ENCODE measurements around the gene AGT.

AGT gene

GRCh38 chr1:230713915-230714764 lies at the start of gene AGT:
AGT (minus strand) TSS chr1:230714122; CDS start chr1:230710823, 3,299 bp downstream.
- no peak for DNase-seq

GRCh38 chr1:230761443-230762167 lies 47.7 kb upstream of the AGT start:
- no peak for DNase-seq

GRCh38 chr1:230760360-230760827 lies 46.5 kb upstream of the AGT start:
- no peak for DNase-seq

GRCh38 chr1:230759369-230760065 lies 45.6 kb upstream of the AGT start:
- DNase-seq = no peak

- no peak for DNase-seq
Measured at GRCh38 chr1:230758709-230759368, 44.9 kb upstream of the AGT start.

GRCh38 chr1:230757856-230758708 lies 44.2 kb upstream of the AGT start:
- no peak for DNase-seq

GRCh38 chr1:230754796-230755195 lies 40.9 kb upstream of the AGT start:
- no peak for DNase-seq

GRCh38 chr1:230753586-230754251 lies 39.8 kb upstream of the AGT start:
- DNase-seq = no peak

GRCh38 chr1:230753191-230753585 lies 39.3 kb upstream of the AGT start:
- no peak for DNase-seq

- DNase-seq = no peak
Measured at GRCh38 chr1:230752407-230752806, 38.5 kb upstream of the AGT start.

GRCh38 chr1:230750986-230751625 lies 37.2 kb upstream of the AGT start:
- DNase-seq = no peak

- no peak for DNase-seq
Measured at GRCh38 chr1:230750576-230750975, 36.7 kb upstream of the AGT start.

- DNase-seq = no peak
Measured at GRCh38 chr1:230749635-230750034, 35.7 kb upstream of the AGT start.

GRCh38 chr1:230749150-230749549 lies 35.2 kb upstream of the AGT start:
- no peak for DNase-seq

GRCh38 chr1:230747890-230748800 lies 34.2 kb upstream of the AGT start:
- no peak for DNase-seq

GRCh38 chr1:230747127-230747730 lies 33.3 kb upstream of the AGT start, which contains the start of gene CAPN9:
CAPN9 (plus strand) TSS chr1:230747388; CDS start chr1:230747497, 109 bp downstream.
- no peak for DNase-seq

GRCh38 chr1:230746617-230747016 lies 32.7 kb upstream of the AGT start:
- DNase-seq = no peak

- DNase-seq = no peak
Measured at GRCh38 chr1:230745071-230745470, 31.1 kb upstream of the AGT start.

GRCh38 chr1:230744382-230744781 lies 30.5 kb upstream of the AGT start:
- no peak for DNase-seq
